K562 (cell line): ENCODE results near the gene DGCR8. TPM values are rescaled to one million over a fixed set of nuclear protein-coding genes. Genes with fewer than 3 reads are reported as not detected.

ENCODE experiments used
- CBX5 ChIP-seq: IDR thresholded peaks from 2 replicates; pipeline ENCODE4 v1.6.1; 2014; ENCODE audit warnings: low read depth, borderline replicate concordance
- CREM ChIP-seq: IDR thresholded peaks from 2 replicates; pipeline ENCODE4 v1.6.1; 2014; ENCODE audit warnings: antibody characterized with exemption, low read depth
- HCFC1 ChIP-seq: IDR thresholded peaks from 2 replicates; pipeline ENCODE4 v1.6.1; 2012; ENCODE audit warnings: low read depth, low read length, improper control_type of control experiment
- HINFP ChIP-seq: fragments of 450-650 bp; conservative IDR thresholded peaks from 2 replicates; pipeline ENCODE4 v1.6.1; 2016; ENCODE audit warnings: missing genetic modification characterization, low read depth, mild to moderate bottlenecking, control low read depth, missing compliant biosample characterization
- NCOA2 ChIP-seq, 2 experiments: fragments of 450-650 bp; IDR thresholded peaks; 2 replicates each; pipeline ENCODE4 v1.6.1; 2018; ENCODE audit warnings: mild to moderate bottlenecking in 2 of 2, moderate library complexity in 1 of 2; ENCODE audit not compliant: partially characterized antibody in 2 of 2
- NR4A1 ChIP-seq, 2 experiments: fragments of 250-450 bp in 1 of 2; fragments of 450-650 bp in 1 of 2; sonication (Bioruptor Pico) in 1 of 2; IDR thresholded peaks; 2 replicates each; pipeline versions ENCODE4 v1.4.0 to v1.6.1; 2016 to 2020; ENCODE audit warnings: mild to moderate bottlenecking in 2 of 2, missing compliant biosample characterization in 1 of 2, missing genetic modification characterization in 1 of 2, moderate library complexity in 1 of 2
- POLR2A ChIP-seq: fragments of 450-650 bp; conservative IDR thresholded peaks from 2 replicates; pipeline ENCODE4 v1.6.1; 2016
- POU5F1 ChIP-seq: fragments of 150-350 bp; IDR thresholded peaks from 2 replicates; pipeline ENCODE4 v1.6.1; 2014; ENCODE audit warnings: borderline replicate concordance, low read length, low read depth, mild to moderate bottlenecking; ENCODE audit not compliant: partially characterized antibody
- RFX1 ChIP-seq: fragments of 450-650 bp; IDR thresholded peaks from 2 replicates; pipeline ENCODE4 v1.6.1; 2016; ENCODE audit warnings: mild to moderate bottlenecking, moderate library complexity
- RREB1 ChIP-seq: fragments of 250-450 bp; sonication (Bioruptor Pico); IDR thresholded peaks from 2 replicates; pipeline ENCODE4 v1.4.0; 2020
- SIN3A ChIP-seq, 2 experiments: fragments of 150-350 bp in 1 of 2; IDR thresholded peaks; 2 replicates each; pipeline ENCODE4 v1.6.1; 2011 to 2016; ENCODE audit warnings: borderline replicate concordance in 2 of 2, low read depth in 2 of 2, low read length in 2 of 2, mild to moderate bottlenecking in 2 of 2, moderate library complexity in 2 of 2; ENCODE audit not compliant: control insufficient read depth in 1 of 2
- TCFL5 ChIP-seq: fragments of 250-450 bp; sonication (Bioruptor Pico); conservative IDR thresholded peaks from 2 replicates; pipeline ENCODE4 v1.6.1; 2021; ENCODE audit warnings: mild to moderate bottlenecking, moderate library complexity, matching md5 sums
- UBTF ChIP-seq, 2 experiments: IDR thresholded peaks; 2 replicates each; pipeline ENCODE4 v1.6.1; 2012; ENCODE audit warnings: improper control_type of control experiment in 2 of 2, low read depth in 2 of 2, low read length in 2 of 2, borderline replicate concordance in 1 of 2
- ZNF224 ChIP-seq: sonication (generic); formaldehyde crosslinking; IDR thresholded peaks from 2 replicates; pipeline ENCODE4 v1.8.0; 2022; ENCODE audit warnings: mild to moderate bottlenecking, missing genetic modification reagents
- ZNF280B ChIP-seq: fragments of 250-450 bp; sonication (Bioruptor Pico); IDR thresholded peaks from 2 replicates; pipeline ENCODE4 v1.5.1; 2021; ENCODE audit warnings: mild to moderate bottlenecking
- polyA plus RNA-seq, 8 experiments: library from polyadenylated mRNA; depleted of rRNA in 4 of 8; stranded (reverse) in 5 of 8; unstranded in 3 of 8; fragments of >200 nt; fragmentation: Nextera tagmentation in 2 of 8; fragmentation: Illumina TruSeq in 1 of 8; extraction: Ambion mirVana in 2 of 8; extraction: Trizol in 1 of 8; gene quantifications; 2 replicates each; pipeline versions ENCODE4 v1.2.1 to v1.2.3, GENCODE V29; 2011 to 2014; ENCODE audit warnings: inconsistent platforms in 1 of 8, missing spikeins in 1 of 8
- total RNA-seq, 7 experiments: library from RNA; depleted of rRNA in 6 of 7; stranded (reverse); fragments of >200 nt in 6 of 7; fragmentation: Illumina TruSeq in 2 of 7; extraction: Trizol in 2 of 7; gene quantifications; 2 replicates each; pipeline versions ENCODE4 v1.2.1 to v1.2.3, GENCODE V29; 2011 to 2021; ENCODE audit warnings: low replicate concordance in 1 of 7

DGCR8 gene
- total and polyA plus RNA-seq, 9 of the 15 experiments (the other 6 are each of a cell fraction or from before 2014, with no cell fraction given), result 5.9 to 144 (median 80.1) TPM

- TF ChIP-seq NR4A1 (CRISPR knock-in tag; IDR thresholded peaks at IDR 0.05) (peak; percentile 98), NR4A1 (tag; IDR thresholded peaks at IDR 0.05) (peak; percentile 97), RREB1 (CRISPR knock-in tag) (peak; percentile 98), RFX1 (no peak), NCOA2 (IDR thresholded peaks at IDR 0.05; ENCODE audit: partially characterized antibody in 2 of 2) (no peak), UBTF (IDR thresholded peaks at IDR 0.05; ENCODE audit: borderline replicate concordance in 1 of 2, low read depth in 2 of 2, low read length in 2 of 2) (no peak), POLR2A (no peak), HINFP (tag) (peak; percentile 67; the same call in 1 of the 2 replicates), CREM (no peak), ZNF224 (CRISPR knock-in tag) (no peak), TCFL5 (CRISPR knock-in tag) (0 out of 2 replicates have a peak, but pooled peaks have one; percentile 44), POU5F1 (peak; percentile 6), ZNF280B (CRISPR knock-in tag) (peak; percentile 92), HCFC1 (peak; percentile 80), SIN3A (IDR thresholded peaks at IDR 0.05; ENCODE audit: borderline replicate concordance in 2 of 2, control insufficient read depth in 1 of 2, low read depth in 2 of 2, low read length in 2 of 2) (peak in 1 of 2 experiments; percentile 83; a peak in 1 of 4 replicates), CBX5 (no peak)
Observed at GRCh38 chr22:20079745-20080444, at the start of gene DGCR8 (continued).
